Hematopoietic multipotent progenitor cell treated with erythropoietin and hydrocortisone succinate and interleukin-3 and kit ligand, for 6 days (in vitro differentiated cells): ENCODE results near the gene KISS1.
"Not testable (repeated sequence)": the region's sequence is repeated elsewhere in the genome, so short reads cannot be mapped to it uniquely, and the experiment has no call there.

Source experiments
- DNase-seq: peaks from one replicate; pipeline ENCODE4 v3.0.0-alpha.2; 2015

Gene KISS1, protein sequence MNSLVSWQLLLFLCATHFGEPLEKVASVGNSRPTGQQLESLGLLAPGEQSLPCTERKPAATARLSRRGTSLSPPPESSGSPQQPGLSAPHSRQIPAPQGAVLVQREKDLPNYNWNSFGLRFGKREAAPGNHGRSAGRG

DNA sequence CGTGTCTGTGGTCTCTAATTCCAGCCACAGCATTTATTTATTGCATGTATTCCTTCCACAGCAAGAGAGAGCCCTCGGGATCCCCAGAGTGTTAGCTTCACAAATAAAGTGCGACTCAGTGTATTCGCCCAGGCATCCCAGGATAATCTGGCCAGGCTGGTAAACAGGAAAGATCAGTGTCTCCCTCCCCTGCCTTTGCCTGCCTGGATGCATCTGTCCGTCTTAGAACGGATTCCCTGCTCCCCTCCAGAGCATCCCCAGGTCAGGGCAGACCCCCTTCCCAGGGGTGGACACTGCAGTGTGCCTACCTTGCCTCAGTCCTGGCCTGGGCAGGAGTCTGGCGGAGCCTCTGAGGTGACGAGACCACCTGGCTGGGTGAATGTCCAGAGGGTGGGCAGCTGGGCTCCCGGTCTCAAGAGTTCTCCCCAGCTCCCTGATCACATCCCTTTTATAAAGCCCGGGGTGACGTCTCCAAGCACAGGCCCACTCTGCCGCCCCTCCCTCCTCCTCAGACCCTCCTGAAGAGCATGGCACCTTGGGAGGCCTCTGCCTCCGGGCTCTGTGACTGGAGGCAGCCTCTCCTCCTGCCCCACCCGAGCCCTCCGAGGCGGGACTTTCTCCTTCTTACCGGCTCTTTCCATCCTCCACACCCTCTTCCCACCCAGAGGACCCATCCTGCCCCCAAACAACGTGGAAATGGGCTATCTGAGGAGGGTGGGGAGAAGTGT lies at the start of gene KISS1:
KISS1 (minus strand) TSS at position 424 of the 728 bp plus-strand sequence. CDS start 3,615 bp downstream, outside the sequence.
- no peak for DNase-seq

DNA sequence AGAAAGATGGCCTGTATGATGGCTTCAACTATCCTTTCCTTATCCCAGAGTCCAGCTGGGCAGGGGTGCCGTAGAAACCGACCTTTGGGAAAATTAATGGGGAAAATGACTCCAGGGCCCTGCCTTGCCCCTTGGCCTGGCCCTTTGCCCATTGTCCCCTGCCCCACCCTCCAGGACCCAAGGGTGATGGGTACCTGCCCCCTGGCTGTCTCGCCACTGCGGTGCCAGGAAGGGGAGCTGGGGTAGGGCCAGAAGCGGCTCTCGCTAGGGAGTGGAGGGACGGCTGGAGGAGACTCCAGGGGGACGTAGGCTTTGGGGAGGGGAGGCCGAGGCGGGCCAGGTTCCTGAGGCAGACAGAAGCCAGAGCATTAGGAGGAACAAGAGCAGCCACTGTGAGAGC lies 46.6 kb upstream of the KISS1 start:
- DNase-seq = no peak

DNA sequence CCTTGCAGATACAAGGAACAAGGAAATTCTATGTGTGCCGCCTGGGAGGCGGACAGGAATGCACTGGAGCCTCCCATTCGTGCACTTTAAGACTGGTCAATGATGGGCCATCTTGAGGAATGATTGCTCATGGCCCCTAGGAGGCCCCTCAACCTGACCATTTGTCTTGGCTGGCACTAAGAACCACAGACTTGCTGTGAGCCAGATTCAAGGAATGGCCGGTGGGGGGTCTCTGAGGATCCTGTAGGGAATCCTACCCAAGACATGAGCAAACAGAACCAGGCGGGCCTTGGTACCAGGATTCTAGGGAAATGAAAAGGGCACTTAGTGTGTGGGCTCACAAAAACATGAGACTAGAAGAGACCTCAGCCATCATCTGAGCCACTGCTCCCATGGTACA lies 45.6 kb upstream of the KISS1 start:
- DNase-seq = no peak

DNA sequence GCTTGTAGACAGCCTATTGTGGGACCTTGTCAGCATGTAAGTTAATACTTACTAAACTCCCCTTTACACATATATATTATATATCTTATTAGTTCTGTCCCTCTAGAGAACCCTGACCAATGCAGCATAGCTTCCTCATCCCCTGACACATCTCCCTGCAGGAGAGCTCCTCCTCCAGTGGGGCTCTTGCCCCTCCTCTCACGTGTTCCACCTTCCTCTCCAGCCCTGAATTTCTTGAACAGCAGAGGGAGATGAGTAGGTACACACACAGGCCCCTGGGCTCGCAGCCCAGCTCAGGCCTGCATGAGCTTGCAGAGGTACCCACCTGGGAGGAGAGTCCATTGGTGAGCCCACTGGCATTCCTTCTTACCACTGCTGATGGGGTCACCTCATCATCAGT lies 44.8 kb upstream of the KISS1 start:
- no peak for DNase-seq

DNA sequence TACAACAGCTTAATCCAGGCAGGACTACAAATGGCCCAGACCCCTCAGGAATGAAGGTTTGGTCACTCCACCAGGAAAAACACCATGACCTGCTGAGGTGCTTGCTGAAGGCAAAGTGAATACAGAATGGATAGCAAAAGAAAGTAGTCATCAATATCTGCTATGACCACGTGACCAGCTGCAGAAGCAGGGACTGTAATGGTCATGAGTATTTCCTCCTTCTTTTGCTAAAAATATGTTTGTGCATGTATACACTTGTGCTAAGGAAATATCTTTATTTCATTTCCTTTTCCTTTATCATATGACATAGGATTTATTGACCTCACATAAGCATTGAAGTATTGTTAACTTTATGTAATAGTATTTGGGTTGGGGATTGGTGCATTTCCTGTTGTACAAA lies 43.9 kb upstream of the KISS1 start:
- no peak for DNase-seq

DNA sequence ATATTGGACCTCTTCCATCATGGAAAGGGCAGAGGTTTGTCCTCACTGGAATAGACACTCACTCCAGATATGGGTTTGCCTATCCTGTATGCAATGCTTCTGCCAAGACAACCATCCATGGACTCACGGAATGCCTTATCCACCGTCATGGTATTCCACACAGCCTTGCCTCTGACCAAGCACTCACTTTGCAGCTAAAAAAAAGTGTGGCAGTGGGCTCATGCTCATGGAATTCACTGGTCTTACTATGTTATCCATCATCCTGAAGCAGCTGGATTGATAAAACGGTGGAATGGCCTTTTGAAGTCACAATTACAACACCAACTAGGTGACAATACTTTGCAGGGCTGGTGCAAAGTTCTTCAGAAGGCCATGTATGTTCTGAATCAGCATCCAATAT lies 43.1 kb upstream of the KISS1 start:
- DNase-seq = not testable (repeated sequence)

DNA sequence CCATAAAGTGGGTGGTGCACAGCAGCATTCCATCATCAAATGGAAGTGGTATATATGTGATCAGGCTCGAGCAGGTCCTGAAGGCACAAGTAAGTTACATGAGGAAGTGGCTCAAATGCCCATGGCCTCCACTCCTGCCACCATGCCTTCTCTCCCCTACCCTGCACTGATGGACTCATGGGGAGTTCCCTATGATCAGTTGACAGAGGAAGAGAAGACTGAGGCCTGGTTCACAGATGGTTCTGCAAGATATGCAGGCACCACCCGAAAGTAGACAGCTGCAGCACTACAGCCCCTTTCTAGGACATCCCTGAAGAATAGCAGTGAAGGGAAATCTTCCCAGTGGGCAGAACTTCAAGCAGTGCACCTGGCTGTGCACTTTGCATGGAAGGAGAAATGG lies 42.2 kb upstream of the KISS1 start:
- peak; percentile 53 for DNase-seq

DNA sequence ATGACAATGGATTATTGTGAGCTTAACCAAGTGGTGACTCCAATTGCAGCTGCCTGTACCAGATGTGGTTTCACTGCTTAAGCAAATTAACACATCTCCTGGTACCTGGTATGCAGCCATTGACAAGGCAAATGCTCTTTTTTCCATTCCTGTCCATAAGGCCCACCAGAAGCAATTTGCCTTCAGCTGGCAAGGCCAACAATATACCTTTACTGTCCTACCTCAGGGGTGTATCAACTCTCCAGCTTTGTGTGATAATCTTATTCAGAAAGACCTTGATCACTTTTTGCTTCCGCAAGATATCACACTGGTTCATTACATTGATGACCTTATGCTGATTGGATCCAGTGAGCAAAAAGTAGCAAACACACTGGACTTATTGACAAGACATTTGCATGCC lies 41.2 kb upstream of the KISS1 start:
- not testable (repeated sequence) for DNase-seq

DNA sequence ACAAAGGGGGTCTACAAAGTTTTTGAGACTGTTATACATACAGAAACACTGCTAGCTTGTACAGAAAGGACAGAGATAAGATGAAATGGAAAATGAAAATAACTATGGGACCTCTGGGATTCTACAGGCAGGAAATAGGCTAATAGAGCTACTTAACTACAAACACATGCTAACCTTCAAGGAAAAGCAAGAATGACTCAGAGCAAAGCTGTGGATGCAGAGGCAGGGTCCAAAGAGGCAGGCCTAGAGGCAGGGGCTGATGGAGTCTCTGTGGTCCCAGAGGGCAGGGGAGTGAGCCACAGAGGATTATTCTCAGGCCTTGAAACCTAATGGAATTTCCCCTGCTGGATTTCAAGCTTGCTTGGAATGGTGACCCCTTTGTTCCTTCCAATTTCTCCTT lies 36.2 kb upstream of the KISS1 start:
- DNase-seq = no peak

DNA sequence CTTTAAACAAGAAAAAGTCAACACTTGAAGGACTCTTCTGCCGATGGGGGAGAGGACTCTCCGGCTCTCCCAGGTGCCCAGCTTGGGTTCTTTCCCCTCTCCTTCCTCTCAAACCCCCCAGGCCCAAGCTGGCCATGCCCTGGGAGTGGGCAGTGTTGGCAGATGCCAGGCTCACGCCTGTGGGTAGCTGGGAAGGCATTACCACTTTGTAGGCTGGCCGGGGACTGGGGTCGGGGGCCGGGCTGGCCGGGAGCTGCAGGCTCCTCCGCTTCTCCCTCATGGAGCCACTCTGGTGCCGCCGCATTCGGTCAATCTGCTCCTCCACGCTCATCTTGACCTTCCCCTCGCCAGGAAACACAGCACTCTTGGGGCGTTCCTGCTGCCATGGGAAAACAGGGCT lies 33.9 kb upstream of the KISS1 start:
- no peak for DNase-seq

DNA sequence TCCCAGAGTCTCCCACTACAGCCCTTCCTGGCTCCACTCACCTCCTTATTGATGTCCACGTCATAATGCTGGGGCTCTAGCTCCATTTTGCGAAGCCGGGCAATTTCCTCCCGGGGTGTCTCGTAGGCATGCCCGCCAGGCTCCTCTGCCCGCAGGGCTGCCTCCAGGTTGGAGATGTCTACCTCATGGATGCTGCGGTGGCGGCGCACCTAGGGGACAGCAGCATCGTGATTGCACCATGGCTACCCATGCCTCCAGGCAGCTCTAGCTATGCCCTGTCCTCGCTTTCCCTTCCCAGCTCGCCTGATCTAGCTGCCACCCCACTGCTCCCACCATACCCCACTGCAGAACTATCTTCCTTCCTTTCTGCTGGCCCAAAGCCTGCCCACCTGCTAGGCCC lies 32.6 kb upstream of the KISS1 start:
- no peak for DNase-seq

DNA sequence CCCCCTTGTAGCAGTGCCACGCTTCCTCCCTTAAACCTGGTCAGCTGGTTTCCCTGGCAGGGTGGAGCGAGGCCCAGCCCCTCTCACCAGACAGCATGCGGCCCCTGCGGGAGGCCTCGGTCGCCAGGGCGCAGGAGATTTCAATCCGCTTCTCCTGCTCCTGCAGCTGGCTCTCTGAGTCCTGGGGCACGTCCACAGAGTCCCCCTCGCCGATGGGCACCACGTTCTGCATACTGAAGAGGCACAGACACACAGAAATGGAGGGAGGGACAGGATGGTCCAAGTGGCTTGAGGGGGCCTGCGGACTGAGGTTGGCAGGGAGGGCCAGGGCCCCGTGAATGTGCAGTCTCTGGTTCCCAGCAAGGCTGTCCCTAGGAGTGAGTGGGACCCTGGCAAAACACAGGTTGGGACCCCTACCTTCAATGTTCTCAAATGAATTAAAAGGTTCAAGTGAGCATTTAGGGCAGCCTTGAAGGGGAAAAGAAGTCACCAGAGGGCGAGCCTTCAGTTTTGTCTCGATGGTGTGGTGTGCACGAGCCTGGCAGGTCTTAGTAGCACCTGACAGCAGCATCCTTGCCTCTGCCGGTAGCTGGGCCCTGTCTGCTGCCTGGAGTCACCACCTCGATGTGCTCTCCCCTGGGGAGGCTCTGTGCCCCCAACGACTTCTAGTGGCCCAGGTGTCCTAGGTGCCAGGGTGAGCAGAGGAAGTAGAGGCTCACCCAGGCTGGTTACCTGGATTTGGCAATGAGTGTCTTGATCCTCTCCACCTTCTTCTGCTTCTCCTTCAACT lies 31.9 kb upstream of the KISS1 start:
- no peak for DNase-seq

DNA sequence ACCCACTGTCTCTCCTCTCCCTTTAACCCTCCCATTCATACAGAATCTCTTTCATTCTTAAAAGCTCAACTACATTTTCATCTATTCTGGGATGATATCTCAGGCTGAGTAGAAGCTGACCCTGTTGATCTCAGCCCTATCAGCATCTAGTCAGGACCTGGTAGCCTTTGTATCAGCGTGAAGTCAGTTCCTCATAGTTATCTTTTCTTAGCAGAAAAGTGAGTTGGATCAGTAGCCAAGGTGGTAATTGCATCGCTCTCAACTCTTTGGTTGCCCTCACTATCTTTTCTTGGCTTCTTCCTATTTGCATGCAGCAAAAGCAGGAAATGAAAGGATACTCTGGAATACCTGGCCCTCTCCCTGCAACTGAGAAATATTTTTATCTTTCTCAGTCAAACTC lies 31.1 kb upstream of the KISS1 start:
- peak; percentile 79 for DNase-seq

DNA sequence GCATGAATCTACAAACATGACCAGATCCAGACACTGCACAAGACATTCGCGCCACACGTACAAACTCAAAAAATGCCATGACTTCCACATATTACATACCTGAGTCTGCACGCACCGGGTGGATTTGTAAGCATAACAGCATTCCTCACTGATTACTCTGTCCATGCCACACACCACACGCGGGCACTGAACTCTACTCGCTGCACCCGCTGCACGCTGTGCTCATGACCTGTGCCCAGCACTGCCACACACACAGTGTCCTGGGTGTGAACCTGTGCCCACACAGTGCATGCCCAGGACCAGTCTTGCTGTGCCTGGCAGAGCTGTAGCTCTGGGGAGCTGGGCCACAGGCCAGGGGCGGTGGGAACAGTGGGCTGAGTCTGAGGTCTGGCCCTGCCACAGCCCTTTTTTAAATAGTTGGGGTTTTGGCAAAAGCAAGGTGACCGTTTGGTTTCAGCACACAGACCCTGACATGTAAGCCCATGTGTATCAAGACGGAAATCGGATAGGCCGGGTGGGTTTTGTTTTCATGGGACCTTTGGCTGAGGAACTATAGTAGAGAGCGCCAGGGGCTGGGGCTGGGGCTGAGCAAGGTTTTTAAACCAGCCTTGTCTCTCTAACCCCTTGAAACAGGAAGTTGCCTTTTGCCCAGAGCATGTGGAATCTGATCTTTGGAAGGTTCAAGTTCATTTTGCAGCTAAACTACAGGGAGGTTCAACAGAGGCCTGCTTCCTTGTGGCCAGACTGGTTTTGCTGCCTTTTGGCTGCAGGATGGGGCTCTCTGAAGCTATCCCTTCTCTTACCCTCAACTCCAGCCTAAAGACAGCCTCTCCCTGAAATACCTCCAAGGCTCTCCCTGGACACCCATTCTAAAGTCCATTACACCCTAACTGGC lies 29.8 kb upstream of the KISS1 start:
- DNase-seq = peak; percentile 30

DNA sequence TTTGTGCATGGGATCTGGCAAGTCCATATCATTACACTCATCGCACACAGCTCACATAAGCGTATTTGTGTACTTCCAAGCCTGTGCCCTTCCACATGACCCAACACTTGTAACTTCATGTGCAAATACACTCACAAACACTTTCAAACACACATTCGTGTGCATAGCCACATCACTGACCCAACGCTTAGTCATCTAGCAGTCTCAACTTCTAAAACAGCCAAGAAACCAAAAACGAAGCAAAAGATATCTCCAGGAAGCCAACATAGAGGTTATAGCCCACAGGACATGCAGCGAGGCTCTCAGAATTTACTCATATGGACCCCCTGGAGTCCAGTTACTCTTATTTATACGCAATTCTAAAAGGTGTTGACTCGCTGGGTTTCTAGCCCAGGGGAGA lies 28.4 kb upstream of the KISS1 start:
- DNase-seq = no peak

DNA sequence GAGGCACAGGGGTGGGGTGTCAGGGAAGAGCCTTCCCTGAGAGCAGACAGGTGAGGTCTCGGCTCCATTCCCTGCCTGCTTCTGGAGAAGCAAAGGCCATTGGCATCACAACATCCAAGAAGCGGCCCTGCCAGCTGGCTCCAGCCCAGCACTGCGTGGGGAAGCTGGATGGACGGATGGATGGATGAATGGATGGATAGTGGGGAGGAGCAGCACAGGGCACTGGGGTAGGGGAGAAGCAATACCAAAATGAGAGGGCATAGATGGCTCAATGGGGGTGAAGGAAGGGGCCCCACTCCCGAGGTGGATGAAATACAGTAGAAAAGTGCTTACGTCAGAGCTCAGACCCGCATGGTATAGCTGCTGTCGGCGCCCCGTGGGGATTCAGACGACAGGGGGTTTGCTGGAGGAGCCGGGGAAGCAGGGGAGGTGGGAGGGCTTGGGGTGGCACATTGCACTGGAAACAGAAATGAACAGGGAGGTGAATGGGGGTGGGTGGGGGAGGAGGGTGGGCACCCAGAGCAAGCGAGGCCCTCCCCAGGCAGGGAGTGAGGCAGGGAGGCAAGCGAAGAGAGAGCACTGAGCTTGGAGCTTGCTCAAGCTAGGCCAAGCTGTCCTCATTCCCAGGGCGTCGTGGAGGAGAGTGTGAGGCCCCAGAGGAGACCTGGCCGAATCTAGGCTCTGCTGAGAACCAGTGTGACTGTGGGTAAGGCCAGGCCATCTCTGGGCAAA lies 27.0 kb upstream of the KISS1 start:
- no peak for DNase-seq

DNA sequence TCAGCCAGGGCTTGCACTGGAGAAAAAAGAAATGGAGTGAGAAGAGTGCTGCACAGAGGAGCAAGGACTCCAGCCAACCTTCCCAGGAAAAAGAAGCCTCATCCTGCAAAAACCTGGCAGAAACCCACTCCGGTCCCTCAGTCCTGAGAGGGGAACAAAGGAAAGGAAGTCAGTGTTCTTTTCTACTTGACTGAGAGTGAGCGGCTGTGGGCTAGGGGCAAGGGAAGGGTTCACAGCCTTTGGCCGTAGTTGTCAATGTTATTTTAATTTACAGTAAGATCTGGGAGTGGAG lies 26.4 kb upstream of the KISS1 start:
- no peak for DNase-seq

DNA sequence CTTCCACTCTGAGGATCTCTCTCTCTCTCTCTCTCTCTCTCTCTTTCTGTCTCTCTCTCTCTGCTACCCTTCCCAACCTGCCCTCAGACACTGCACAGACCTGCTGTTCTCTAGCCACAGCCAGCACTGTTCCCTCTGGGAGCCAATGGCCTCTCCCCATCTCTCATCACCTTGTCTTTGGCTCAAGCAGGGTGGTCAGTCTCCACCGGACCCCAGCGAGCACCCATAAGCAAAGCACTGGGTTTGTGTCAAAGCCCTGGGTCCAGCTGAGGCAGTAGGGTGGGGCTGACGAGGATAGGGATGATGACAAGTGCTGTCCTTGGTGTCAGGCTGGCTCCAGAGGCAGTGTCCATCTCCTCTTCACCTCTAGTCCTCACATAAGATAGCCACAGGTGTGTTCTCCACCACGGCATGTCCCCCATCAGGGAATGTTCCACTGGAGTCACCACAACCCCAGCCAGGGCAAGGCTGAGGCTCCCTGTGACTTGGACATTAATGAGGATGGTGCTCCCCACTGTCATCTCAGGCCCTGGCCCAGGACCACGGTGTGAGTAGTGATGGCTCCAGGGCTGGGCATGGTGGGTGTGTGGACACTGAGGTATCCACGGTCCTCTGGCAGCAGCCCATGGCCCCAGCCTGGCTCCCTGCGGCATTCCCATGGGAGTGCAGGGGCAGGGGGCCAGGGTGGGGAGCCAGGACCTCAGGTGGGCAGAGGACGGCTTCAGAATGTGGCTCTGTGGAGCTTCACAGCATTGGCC lies 25.9 kb upstream of the KISS1 start:
- no peak for DNase-seq

DNA sequence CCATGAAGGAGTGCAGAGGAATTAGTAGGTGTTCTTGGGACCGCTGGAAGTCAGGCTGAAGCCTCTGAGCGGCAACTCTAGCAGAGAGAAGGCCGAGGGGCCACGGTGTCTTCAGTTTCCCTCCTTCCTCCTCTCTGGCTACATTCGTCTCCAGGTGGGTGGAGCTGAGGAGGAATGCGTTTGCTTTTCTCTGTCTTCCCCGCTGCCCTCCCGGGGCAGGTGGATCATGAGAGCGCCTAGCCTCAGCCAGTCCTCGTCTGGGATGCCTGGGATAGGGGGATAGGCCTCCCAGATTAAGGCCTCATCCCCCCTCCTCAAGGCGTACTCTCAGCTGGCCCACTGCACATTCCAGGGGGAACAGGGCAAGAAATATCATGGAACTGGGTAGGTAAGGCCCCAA lies 25.0 kb upstream of the KISS1 start:
- DNase-seq = no peak

DNA sequence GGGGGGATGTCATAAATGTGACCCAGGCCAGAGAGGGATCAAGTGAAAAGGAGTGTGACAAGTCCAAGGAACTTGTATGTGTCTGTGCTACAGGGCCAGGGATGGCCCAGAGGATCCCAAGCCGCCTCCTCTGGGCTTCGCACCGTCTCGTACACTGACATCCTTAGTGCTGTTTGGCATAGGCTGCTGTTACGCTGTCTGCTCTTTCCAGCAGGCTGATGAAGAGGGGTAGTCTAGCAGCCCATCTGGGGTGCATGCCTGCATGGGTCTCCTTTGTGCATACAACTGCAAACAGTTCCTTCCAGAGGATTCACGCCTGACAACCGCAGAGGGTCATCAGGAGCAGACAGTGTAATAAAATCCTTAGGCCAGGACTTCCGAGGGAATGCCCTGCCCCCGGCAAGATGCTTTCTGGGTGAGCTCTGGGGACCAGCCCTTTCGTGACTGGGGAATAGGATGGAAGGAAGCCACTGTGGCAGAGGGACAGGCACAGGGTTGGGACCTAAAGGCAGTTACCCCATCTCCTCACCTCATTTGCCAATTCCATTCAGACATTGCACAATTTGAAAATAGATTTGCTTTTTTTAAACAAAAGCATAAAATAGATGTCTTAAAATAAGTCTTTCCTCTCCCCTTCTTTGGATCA lies 23.8 kb upstream of the KISS1 start:
- DNase-seq = no peak

DNA sequence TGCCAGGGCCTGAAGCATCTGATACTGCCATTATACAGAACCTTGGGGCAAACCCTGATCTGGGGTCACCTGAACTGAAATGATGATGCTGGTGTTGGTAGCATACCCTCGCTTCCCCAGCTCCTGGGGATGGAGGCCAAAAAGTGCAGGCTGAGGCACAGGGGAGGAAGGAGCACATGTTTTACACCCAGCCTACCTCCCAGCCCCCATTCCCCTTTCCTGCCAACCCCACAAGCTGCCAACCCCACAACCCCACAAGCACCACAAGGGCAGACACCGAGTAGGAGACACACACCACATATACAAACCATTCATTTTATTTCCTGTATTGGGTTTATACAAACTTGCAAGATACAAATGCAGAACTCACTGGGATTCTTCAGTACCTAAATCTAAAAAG lies 22.3 kb upstream of the KISS1 start:
- no peak for DNase-seq

DNA sequence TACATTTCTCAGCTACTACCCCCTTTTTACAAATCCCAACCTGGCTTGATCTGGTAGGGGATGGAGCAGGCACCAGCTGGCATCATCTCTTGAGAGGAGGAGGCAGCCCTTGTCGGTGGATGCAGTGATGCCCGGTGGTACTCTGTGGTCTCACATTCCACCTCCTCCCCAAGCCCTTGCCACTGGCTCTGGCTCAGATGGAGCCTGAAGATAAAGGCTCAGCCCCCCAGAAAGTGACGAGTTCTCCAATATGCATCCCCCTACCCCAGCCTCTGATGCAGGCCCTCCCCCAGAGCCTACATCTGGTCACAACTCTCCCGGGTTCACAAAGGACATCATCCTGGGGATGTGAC lies 21.3 kb upstream of the KISS1 start:
- no peak for DNase-seq
